Panc1 (cell line): ENCODE results near the gene ELL2. TPM values are rescaled to one million over a fixed set of nuclear protein-coding genes. Genes with fewer than 3 reads are reported as not detected.

Source experiments
- ATAC-seq: fragments of 200-7000 bp; cut with Tn5 transposase; 2 replicates; pipeline ENCODE4 v1.9.1; 2020; ENCODE audit warnings: mild to moderate bottlenecking, moderate library complexity
- BruUV-seq: library from RNA; stranded (reverse); fragments of 400-500 nt; replicated peaks from 2 replicates; lab custom pipeline; 2021; lab: Mats Ljungman, UMichigan
- CTCF ChIA-PET: fragments of 300-600 bp; sonication (Branson Sonifier 250); formaldehyde crosslinking; loops from one replicate; lab custom pipeline; 2022; ENCODE audit warnings: antibody characterized with exemption; lab: Charles Lee
- POLR2A ChIA-PET: fragments of 300-600 bp; sonication (Branson Sonifier 250); formaldehyde crosslinking; loops from one replicate; lab custom pipeline; 2022; ENCODE audit warnings: antibody characterized with exemption; lab: Charles Lee
- DNase-seq: peaks from one replicate; pipeline ENCODE4 v3.0.0-alpha.2; 2010; ENCODE audit warnings: low read depth, low spot score
- H3K27ac ChIP-seq: 2 replicates; pipeline ENCODE4 v1.5.1; 2011; ENCODE audit warnings: mild to moderate bottlenecking, low read length, inconsistent platforms
- H3K27me3 ChIP-seq: fragments of 200-500 bp; sonication (Bioruptor generic); 2 replicates; pipeline ENCODE4 v1.6.0; 2014; ENCODE audit warnings: low read length, inconsistent platforms; ENCODE audit not compliant: control insufficient read depth, insufficient read depth
- H3K36me3 ChIP-seq: fragments of 200-500 bp; sonication (Bioruptor generic); 2 replicates; pipeline ENCODE4 v1.5.1; 2014; ENCODE audit warnings: inconsistent platforms, mild to moderate bottlenecking, low read length, moderate library complexity; ENCODE audit not compliant: control insufficient read depth, insufficient read depth
- H3K4me1 ChIP-seq: 2 replicates; pipeline ENCODE4 v1.5.1; 2011; ENCODE audit warnings: inconsistent platforms, mild to moderate bottlenecking, low read length, moderate library complexity; ENCODE audit not compliant: control insufficient read depth, insufficient read depth
- H3K4me3 ChIP-seq, 2 experiments: 2 replicates each; pipeline ENCODE4 v1.5.1; 2011 to 2012; ENCODE audit warnings: low read depth in 2 of 2, low read length in 2 of 2, mild to moderate bottlenecking in 2 of 2, inconsistent platforms in 1 of 2, moderate library complexity in 1 of 2
- H3K9me3 ChIP-seq: fragments of 200-500 bp; sonication (Bioruptor generic); 2 replicates; pipeline ENCODE4 v1.5.1; 2014; ENCODE audit warnings: low read depth, mild to moderate bottlenecking, inconsistent platforms, low read length, moderate library complexity; ENCODE audit not compliant: control insufficient read depth, insufficient read depth
- CTCF ChIP-seq: fragments of 450-650 bp; IDR thresholded peaks from 2 replicates; pipeline ENCODE4 v1.5.1; 2017; ENCODE audit warnings: mild to moderate bottlenecking
- POLR2AphosphoS5 ChIP-seq: IDR thresholded peaks from 2 replicates; pipeline ENCODE4 v1.6.1; 2012; ENCODE audit warnings: mild to moderate bottlenecking, low read depth, low read length, moderate library complexity
- REST ChIP-seq, 2 experiments: IDR thresholded peaks; 2 replicates each; pipeline ENCODE4 v1.6.1; 2011 to 2012; ENCODE audit warnings: low read depth in 2 of 2, control low read depth in 1 of 2, low read length in 1 of 2, mild to moderate bottlenecking in 1 of 2, moderate library complexity in 1 of 2; ENCODE audit not compliant: insufficient read depth in 1 of 2
- SIN3A ChIP-seq: IDR thresholded peaks from 2 replicates; pipeline ENCODE4 v1.6.1; 2012; ENCODE audit warnings: low read depth, mild to moderate bottlenecking, low read length, moderate library complexity, borderline replicate concordance; ENCODE audit not compliant: insufficient read depth
- TCF7L2 ChIP-seq: IDR thresholded peaks from 2 replicates; pipeline ENCODE4 v1.6.1; 2011; ENCODE audit warnings: mild to moderate bottlenecking, low read depth, low read length, inconsistent platforms
- in situ Hi-C: cut with HindIII; loops from 2 replicates; pipeline ENCODE4 v1.10.0; 2016; ENCODE audit warnings: low sequenced_read_pairs, low pct_unique_long_range_greater_than_20kb
- intact Hi-C: fragments of 100-400 bp; cut with micrococcal nuclease; formaldehyde crosslinking; loops from one replicate; pipeline ENCODE4 v1.10.0; 2022; ENCODE audit not compliant: unreplicated experiment
- total RNA-seq: library from RNA; stranded (reverse); gene quantifications from one replicate; pipeline ENCODE4 v1.2.1, GENCODE V29; 2021; ENCODE audit not compliant: unreplicated experiment

The ELL2 gene
- total RNA-seq, 1 experiment from 2014 or later = 68.5 TPM

- ChIA-PET CTCF (no interaction called here), POLR2A (interaction anchor here (0.6 kb wide), 1 partner anchor 292 kb away, joined by 4 read pairs; no protein-coding TSS in a partner anchor)
- Histone ChIP-seq H3K4me3 (no peak overlapping the region), H3K27me3 (no peaks in the 10 kb centered on the region), H3K36me3 (no peaks in the 10 kb centered on the region), H3K27ac (no peak overlapping the region), H3K4me1 (no peaks in the 10 kb centered on the region; the same call in 1 of the 2 replicates), H3K9me3 (no peaks in the 10 kb centered on the region)
- ATAC-seq (no peak), DNase-seq (no peak)
- intact Hi-C loops = no loop called here
- BruUV-seq = no TSS peak
- in situ Hi-C loops = no loop called here
- TF ChIP-seq CTCF (no peak), TCF7L2 (no peak), SIN3A (no peak), POLR2AphosphoS5 (no peak), REST (IDR thresholded peaks at IDR 0.05; ENCODE audit: insufficient read depth in 1 of 2, low read depth in 2 of 2, low read length in 1 of 2) (no peak)
Measured at GRCh38 chr5:95993266-95993665, 31.6 kb upstream of the ELL2 start.

- no peak for TF ChIP-seq SIN3A
- TF ChIP-seq POLR2AphosphoS5 = no peak
- TF ChIP-seq REST (IDR thresholded peaks at IDR 0.05; ENCODE audit: insufficient read depth in 1 of 2, low read depth in 2 of 2, low read length in 1 of 2) = no peak
- no peak for TF ChIP-seq CTCF
- no peak for TF ChIP-seq TCF7L2
- no peaks in the 10 kb centered on the region for H3K9me3 ChIP-seq
- CTCF ChIA-PET = no interaction called here
- DNase-seq (no peak), ATAC-seq (no peak)
- POLR2A ChIA-PET = no interaction called here
- intact Hi-C loops = no loop called here
- H3K36me3 ChIP-seq = no peaks in the 10 kb centered on the region
- no peak overlapping the region for H3K27ac ChIP-seq
- H3K27me3 ChIP-seq = no peaks in the 10 kb centered on the region
- in situ Hi-C loops = no loop called here
- H3K4me3 ChIP-seq = no peak overlapping the region
- H3K4me1 ChIP-seq = no peaks in the 10 kb centered on the region; the same call in 1 of the 2 replicates
- no TSS peak for BruUV-seq
Measured at GRCh38 chr5:95989283-95990048, 27.8 kb upstream of the ELL2 start.
